Lower leg skin (tissue), 4 donors: ENCODE results near the gene MTA1. TPM values are rescaled to one million over a fixed set of nuclear protein-coding genes. Genes with fewer than 3 reads are reported as not detected.

Source experiments
- DNase-seq, 2 donors: peaks; one replicate each; pipeline ENCODE4 v3.0.0-alpha.2; 2019; ENCODE audit warnings: low spot score in 2 of 2
- H3K4me3 ChIP-seq: fragments of 200-600 bp; sonication (generic); 2 replicates; pipeline ENCODE4 v1.5.1; 2017; ENCODE audit warnings: mild to moderate bottlenecking, low read depth; ENCODE audit not compliant: poor library complexity, severe bottlenecking
- POLR2A ChIP-seq, 2 donors: fragments of 450-650 bp; IDR thresholded peaks; one replicate each; pipeline ENCODE4 v1.6.1; 2016 to 2017; ENCODE audit warnings: antibody characterized with exemption in 2 of 2, mild to moderate bottlenecking in 1 of 2, moderate library complexity in 1 of 2
- WGBS, 2 donors: methylation state at CpG; one replicate each; pipeline ENCODE4 v1.1.5; 2018; 5-methylcytosine and 5-hydroxymethylcytosine counted together
- intact Hi-C: fragments of 100-400 bp; cut with DNase I; formaldehyde crosslinking; loops from one replicate; pipeline ENCODE4 v1.15.0; 2023; ENCODE audit warnings: low total_unique reads
- total RNA-seq, 4 donors: library from RNA; depleted of rRNA; stranded (reverse); fragments of >200 nt; gene quantifications; one replicate each; pipeline ENCODE4 v1.1.0, GENCODE V29; 2016
- TF ChIP-seq, protein P1 (sequence below), 3 donors: fragments of 450-650 bp; IDR thresholded peaks; one replicate each; pipeline ENCODE4 v1.5.1; 2016; ENCODE audit warnings: antibody characterized with exemption in 3 of 3, mild to moderate bottlenecking in 3 of 3, moderate library complexity in 2 of 3

MTA1 gene
- total RNA-seq, 4 donors from 2014 or later = 39.3 to 56.7 (median 46.4) TPM

GRCh38 chr14:105382343-105383082, 37.1 kb upstream of the MTA1 start:
- intact Hi-C loops = loop anchor here (5.0 kb wide), 1 partner anchor 905 kb away; no protein-coding TSS in a partner anchor
- DNase-seq = no peak
- TF ChIP-seq POLR2A (IDR thresholded peaks at IDR 0.05) = no peak
- TF ChIP-seq, protein P1, sequence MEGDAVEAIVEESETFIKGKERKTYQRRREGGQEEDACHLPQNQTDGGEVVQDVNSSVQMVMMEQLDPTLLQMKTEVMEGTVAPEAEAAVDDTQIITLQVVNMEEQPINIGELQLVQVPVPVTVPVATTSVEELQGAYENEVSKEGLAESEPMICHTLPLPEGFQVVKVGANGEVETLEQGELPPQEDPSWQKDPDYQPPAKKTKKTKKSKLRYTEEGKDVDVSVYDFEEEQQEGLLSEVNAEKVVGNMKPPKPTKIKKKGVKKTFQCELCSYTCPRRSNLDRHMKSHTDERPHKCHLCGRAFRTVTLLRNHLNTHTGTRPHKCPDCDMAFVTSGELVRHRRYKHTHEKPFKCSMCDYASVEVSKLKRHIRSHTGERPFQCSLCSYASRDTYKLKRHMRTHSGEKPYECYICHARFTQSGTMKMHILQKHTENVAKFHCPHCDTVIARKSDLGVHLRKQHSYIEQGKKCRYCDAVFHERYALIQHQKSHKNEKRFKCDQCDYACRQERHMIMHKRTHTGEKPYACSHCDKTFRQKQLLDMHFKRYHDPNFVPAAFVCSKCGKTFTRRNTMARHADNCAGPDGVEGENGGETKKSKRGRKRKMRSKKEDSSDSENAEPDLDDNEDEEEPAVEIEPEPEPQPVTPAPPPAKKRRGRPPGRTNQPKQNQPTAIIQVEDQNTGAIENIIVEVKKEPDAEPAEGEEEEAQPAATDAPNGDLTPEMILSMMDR (IDR thresholded peaks at IDR 0.05) = no peak
- H3K4me3 ChIP-seq = no peak overlapping the region
- 91 to 95% methylated on average over 16 to 21 of the region's 26 CpGs for WGBS, 2 donors

GRCh38 chr14:105383083-105383730, 36.4 kb upstream of the MTA1 start:
- intact Hi-C loops = loop anchor here (5.0 kb wide), 1 partner anchor 904 kb away; no protein-coding TSS in a partner anchor
- 96 to 98% methylated on average over 22 to 31 of the region's 32 CpGs for WGBS, 2 donors
- no peak for TF ChIP-seq POLR2A (IDR thresholded peaks at IDR 0.05)
- TF ChIP-seq, protein P1 (IDR thresholded peaks at IDR 0.05) = no peak
- no peak for DNase-seq
- H3K4me3 ChIP-seq = no peak overlapping the region

DNA sequence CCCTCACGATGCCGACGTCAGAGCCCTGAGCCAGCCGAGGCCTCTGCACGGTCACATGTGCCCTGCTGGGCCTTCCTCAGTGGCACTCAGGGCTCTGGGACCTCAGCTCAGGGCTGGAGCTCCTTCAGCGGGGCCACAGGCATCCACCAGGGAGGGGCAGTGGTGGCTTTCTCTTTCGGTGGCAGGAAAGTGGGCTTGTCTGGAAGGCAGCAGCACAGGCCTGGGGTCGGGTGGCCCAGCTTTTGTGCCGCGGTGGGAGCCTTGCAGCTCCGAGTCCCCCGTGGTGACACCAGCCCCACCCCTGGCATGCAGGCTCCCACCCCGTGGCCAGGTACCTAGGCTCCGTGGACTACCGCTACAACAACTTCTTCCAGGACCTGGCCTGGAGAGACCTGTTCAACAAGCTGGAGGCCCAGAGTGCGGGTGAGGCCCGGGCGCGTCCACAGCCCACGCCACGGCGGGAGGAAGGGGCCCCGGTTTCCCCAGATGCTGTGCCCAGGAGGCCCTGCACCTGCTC, 35.5 kb upstream of the MTA1 start:
- intact Hi-C loops = loop anchor here (5.0 kb wide), 1 partner anchor 903 kb away; no protein-coding TSS in a partner anchor
- no peak overlapping the region for H3K4me3 ChIP-seq
- 72 to 97% methylated on average over 6 to 11 of the region's 23 CpGs for WGBS, 2 donors
- TF ChIP-seq, protein P1 (IDR thresholded peaks at IDR 0.05) = no peak
- no peak for TF ChIP-seq POLR2A (IDR thresholded peaks at IDR 0.05)
- no peak for DNase-seq

DNA sequence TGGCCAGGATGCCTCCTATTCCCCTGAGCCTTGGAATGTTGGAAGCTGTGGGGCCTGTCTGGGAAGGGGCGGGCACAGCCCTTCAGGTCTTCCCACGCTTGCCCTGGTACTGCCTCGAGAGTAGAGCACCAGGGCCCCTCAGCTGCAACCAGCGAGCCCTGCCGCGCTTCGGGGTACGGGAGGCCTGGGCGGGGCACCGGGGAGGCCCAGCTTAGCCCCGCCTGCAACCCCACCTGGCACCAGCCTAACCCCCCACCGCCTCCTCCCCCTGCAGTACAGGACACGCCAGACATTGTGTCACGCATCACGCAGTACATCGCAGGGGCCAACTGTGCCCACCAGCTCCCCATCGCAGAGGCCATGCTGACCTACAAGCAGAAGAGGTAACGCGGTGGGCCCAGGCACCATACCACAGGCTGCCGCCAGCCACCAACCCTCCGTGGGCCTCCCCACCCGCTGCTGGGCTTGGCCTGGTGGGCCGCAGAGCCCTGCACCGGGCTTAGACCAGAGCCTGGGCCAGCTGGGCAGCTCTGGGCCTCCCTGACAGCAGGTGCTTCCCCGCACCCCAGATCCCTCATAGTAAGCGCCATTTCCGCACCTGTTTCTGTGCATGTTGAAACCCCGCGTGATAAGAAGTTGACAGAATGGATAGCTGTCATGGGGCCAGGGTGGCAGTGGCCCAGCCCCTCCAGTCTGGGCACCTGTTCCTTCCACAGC, 34.9 kb upstream of the MTA1 start:
- H3K4me3 ChIP-seq = no peak overlapping the region
- intact Hi-C loops = loop anchor here (5.0 kb wide), 1 partner anchor 903 kb away; no protein-coding TSS in a partner anchor
- WGBS, 2 donors = 84 to 87% methylated on average over 8 to 16 of the region's 29 CpGs
- TF ChIP-seq, protein P1 (IDR thresholded peaks at IDR 0.05) = no peak
- no peak for TF ChIP-seq POLR2A (IDR thresholded peaks at IDR 0.05)
- DNase-seq = no peak

DNA sequence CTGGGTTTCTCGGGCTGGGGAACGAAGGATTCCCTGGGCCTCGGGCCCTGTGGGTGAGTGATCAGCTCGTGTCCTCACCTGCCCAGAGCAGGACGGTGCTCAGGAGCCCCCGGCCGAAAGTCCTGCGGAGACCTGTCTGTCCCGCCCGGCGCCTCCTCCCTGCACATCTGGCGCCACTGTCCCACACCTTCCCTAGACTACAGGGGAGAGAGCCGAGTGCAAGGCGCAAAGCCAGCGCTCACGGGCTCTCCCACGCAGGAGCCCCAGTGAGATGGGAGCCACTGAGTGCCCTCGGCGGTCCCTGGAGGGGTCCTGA, 34.3 kb upstream of the MTA1 start:
- intact Hi-C loops = no loop called here
- no peak for TF ChIP-seq POLR2A (IDR thresholded peaks at IDR 0.05)
- TF ChIP-seq, protein P1 (IDR thresholded peaks at IDR 0.05) = no peak
- no peak overlapping the region for H3K4me3 ChIP-seq
- 74 to 81% methylated on average over 19 of the region's 19 CpGs for WGBS, 2 donors
- no peak for DNase-seq
